Measurements from ENCODE around the gene DPY30.
A peak's percentile ranks its signal among the peaks of the same experiment; 100 is the strongest.
"Not testable (repeated sequence)": the region's sequence is repeated elsewhere in the genome, so short reads cannot be mapped to it uniquely, and the experiment has no call there.

DPY30 gene

DNA sequence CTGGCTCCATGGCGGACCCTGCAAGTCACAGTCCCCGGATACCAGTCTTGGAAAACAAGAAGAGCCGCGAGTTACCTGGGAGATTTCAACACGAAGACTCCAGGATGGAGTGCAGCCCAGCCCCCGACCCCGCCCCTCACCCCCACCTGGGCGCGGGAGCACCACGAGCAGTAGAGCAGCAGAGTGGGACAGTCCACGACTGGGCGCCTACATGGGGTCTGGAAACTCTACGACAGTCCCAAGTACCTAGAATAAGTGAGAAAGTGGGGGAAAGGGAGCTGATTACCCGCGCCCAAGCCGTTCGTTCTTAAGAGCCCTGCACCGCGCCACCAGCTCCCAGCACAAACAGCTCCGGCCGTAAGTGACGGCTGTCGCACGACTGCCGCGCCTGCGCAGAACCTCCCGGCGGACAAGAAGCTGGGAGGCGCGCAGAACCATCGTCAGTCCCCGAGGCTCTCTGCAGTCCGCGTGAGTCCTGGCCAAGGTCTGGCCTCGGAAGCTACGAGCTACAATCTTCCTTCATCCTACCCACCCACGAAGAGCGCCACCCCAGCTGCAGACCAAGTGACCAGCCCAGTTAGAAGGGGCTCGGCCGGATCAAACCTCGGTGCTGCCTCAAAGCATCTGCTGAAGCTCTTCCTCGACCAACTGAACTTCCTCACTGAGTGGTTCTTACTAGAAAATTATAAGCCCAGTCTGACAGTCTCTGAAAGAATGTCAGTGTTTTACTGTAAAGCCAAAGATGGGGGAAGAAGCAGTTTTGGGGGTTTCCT lies at the start of gene DPY30:
TSS of gene DPY30 (minus strand) at position 359 of the 773 bp plus-strand sequence. CDS start at position 10, 349 bp downstream.
- peak; percentile 77 for DNase-seq (ENCODE audit: low read depth, low spot score)

DNA sequence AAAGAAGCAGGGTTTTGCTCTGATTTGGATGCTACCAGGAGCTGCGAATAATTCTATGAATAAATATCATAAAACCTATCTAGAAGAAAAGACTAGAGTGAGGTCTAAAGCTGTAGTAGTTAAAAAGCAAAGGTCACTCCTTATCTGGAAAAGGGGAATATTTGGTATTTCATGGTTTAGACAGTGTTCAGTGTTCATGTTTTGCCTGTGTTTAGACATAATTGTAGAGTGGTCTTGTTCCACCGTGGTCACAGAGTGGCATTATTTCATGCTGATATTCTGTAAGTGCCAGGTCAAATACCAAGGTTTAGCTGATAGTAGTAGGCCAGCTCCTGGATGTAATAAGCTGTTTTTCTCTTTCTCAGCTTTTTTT lies 34.5 kb upstream of the DPY30 start:
- DNase-seq (ENCODE audit: low read depth, low spot score): no peak

DNA sequence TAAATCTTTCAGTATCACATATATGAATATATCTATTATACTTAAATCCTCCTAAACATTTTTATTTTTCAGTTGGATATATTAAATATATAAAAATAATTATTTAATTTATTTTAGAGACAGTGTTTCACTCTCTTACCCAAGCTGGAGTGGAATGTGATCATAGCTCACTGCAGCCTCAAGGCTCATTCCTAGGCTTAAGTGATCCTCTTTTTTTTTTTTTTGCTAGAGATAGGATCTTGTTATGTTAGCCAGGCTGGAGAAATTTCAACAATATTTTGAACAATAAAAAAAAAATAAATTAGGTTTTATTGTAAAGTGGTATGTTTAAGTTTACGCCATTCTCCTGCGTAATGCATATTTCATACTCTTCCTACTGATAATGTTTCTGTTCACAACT lies 27.9 kb upstream of the DPY30 start:
- DNase-seq (ENCODE audit: low read depth, low spot score): no peak

DNA sequence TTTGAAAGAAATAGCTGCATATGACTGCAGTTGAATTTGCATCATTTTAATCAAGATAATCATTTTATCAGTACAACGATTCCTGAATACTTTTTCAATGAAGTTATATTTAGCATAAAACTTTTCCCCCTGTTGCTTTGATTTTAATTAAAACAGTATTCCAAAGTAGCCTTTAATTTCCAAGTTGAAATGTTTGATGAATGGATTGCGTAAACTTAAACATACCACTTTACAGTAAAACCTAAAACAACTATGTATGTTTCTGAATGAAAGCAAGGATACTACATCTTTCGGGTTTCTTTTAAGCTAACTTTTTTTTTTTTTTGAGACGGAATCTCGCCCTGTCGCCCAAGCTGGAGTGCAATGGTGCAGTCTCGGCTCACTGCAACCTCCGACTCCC lies 25.1 kb upstream of the DPY30 start:
- DNase-seq (ENCODE audit: low read depth, low spot score): no peak

DNA sequence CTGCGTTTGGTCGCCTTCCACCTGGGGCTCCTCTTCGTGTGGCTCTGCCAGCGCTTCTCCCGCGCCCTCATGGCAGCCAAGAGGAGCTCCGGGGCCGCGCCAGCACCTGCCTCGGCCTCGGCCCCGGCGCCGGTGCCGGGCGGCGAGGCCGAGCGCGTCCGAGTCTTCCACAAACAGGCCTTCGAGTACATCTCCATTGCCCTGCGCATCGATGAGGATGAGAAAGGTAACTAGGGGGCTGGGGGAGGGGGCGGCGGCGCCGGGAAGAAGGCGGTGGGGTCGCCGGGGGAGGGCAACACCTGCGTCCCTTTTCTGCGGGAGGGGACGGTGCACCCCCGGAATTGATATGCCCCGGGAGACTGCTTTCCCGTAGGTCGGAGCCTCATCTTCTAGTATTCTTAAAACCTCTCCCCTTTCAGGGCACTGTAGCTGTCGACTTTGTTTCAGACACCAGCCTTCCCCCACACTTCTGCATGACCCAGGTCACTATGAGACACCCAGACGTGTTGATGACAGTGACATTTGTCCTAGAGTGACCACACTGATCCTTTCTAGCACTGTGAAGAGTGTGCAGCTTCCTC lies 24.5 kb upstream of the DPY30 start:
- no peak for DNase-seq (ENCODE audit: low read depth, low spot score)

DNA sequence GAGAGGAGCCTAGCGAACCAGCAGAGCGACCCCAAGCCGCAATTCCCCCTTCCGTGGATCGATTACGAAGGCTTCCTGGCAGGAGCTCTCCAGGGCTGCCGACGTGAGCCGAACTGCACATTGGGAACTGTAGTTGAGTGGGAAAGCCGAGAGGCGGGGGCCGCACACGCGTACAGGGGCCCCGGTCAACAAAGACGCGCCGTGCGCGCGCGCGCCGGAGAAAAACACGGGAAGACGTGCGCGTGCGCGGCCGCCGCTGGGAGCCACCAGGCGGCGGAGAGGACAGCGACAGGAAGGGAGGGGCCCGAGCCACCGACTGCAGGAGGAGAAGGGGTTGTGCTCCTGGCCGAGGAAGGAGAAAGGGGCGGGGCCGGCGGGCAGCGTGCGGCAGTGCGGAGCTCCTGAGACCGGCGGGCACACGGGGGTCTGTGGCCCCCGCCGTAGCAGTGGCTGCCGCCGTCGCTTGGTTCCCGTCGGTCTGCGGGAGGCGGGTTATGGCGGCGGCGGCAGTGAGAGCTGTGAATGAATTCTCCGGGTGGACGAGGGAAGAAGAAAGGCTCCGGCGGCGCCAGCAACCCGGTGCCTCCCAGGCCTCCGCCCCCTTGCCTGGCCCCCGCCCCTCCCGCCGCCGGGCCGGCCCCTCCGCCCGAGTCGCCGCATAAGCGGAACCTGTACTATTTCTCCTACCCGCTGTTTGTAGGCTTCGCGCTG lies 23.9 kb upstream of the DPY30 start, which contains the start of gene SPAST:
TSS of gene SPAST (plus strand) at position 247 of the 711 bp plus-strand sequence. CDS start at position 523, 276 bp downstream.
- peak; percentile 93 for DNase-seq (ENCODE audit: low read depth, low spot score)

DNA sequence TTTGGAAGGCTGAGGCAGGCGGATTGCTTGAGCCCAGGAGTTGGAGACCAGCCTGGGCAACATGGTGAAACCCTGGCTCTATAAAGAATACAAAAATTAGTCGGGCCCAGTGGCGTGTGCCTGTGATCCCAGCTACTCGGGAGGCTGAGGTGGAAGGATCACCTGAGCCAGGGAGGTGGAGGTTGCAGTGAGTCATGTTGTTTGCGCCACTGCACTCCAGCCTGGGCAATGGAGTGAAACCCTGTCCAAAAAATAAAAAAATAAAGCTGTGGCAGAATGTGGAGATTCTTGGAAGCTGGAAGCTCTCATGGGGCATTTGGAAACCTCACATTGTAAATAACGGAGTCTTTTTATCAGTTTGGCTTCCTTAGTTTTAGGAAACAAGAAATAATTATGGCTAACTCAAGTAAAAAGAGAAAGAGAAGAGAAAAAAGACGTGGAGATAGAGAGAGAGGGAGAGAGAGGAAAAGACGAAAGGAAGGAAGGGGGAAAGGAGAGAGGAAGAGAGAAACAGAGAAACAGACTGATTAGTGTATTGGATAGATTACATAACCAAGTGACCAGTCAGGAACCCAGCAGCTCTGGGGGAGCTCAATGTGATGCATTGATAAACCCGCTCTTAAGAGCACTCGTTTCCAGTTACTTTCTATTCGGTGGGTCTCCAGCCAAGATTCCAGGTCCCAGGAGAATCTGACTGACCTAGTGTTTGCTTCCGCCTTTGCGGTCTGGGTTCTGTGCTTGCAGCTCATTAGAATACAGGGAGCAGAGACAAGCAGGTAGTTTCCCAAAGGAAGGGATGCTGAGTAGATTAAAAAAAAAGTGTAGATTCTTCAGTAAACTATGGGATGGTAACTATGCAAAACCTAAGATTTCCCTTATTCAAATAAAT lies 22.6 kb upstream of the DPY30 start:
- DNase-seq (ENCODE audit: low read depth, low spot score): no peak

DNA sequence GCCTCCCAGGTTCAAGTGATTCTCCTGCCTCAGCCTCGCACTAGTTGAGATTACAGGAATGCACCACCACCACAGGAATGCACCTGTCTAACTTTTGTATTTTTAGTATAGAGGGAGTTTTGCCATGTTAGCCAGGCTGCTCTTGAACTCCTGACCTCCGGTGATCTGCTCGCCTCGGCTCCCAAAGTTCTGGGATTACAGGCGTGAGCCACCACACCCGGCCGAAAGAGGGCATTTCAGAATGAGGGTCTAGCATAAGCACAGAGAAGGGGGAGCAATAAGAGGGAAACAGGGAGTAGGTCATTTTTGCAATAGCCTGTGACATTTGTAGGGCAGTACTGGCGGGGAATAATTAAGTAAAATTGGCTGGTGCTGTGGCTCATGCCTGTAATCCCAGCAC lies 21.8 kb upstream of the DPY30 start:
- DNase-seq (ENCODE audit: low read depth, low spot score): no peak

DNA sequence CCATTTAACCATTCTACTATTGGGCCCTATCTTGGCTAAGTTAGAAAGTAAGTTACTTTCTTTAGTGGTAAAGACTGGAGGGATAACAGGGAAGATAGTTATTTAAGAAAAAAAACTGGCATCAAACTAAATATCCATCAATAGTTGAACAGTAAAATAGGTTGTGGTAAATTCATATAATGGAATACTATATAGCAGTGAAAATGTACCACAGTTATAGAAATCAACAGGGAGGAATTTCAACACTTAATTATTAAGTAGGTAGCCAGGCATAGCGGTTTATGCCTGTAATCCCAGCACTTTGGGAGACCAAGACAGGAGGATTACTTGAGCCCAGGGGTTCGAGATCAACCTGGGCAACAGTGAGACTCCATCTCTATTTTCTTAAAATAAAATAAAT lies 20.7 kb upstream of the DPY30 start:
- no peak for DNase-seq (ENCODE audit: low read depth, low spot score)

DNA sequence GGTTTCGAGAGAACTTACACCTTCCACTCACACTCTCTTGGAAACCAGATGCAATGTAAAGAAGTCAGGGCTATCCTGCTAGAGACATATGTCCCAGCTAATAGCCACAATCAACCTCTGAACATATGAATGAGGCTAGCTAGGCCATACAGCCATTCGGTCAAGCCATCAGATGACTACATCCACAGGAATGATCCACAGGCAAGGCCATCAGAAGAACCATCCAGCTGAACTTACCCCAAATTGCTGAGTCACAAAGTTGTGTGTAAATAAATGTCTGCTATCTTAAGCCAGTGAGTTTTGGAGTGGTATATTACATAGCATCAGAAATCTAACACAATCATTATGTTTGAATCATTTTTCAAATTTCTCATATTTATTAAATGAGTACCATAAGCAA lies 18.5 kb upstream of the DPY30 start:
- no peak for DNase-seq (ENCODE audit: low read depth, low spot score)

DNA sequence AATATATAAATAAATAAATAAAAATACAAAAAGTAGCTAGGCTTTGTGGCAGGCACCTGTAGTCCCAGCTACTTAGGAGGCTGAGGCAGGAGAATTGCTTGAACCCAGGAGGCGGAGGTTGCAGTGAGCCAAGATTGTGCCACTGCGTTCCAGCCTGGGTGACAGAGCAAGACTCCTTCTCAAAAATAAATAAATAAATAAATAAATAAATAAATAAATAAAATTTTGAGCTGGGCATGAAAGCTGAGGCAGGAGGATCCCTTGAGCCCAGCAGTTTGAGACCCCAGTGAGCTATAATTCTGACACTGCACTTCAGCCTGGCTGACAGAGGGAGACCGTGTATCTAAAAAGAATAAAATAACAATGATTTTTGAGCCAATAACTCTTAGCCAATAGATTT lies 15.0 kb upstream of the DPY30 start:
- DNase-seq (ENCODE audit: low read depth, low spot score): not testable (repeated sequence)

DNA sequence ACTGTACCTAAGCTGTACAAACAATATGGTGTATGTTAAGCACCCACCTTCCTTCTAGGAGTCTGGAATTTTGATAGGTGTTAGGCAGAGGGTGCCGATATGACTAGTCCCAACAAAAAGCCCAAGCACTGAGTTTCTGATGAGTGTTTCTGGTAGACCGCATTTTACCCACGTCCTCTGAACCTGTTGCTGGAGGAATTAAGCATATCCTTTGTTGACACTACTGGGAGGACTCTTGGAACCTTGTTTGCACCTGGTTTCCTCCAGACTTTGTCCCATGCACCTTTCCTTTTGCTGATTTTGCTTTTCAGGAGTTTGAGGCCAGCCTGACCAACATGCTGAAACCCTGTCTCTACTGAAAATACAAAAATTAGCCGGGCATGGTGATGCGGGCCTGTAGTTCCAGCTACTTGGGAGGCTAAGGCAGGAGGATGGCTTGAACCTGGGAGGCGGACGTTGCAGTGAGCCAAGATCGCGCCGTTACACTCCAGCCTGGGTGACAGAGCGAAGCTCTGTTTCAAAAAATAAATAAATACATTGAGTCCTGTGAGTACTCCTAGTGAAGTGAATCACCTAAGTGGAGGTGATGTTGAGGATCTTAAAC lies 12.3 kb upstream of the DPY30 start:
- DNase-seq (ENCODE audit: low read depth, low spot score): no peak

DNA sequence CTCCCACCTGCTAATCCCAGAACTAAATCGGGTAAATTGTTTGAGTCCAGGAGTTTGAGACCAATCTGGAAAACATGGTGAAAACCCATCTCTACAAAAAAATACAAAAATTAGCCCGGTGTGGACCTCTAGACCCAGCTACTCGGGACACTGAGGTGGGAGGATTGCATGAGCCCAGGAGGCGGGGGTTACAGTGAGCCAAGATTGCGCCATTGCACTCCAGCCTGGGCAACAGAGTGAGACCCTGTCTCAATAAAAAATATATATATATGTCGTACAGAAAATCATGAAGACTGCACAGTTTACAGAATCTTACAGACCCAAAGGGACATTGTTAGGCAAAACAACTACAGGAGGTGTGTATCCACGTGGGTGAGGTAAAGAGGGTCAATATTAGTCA lies 4.0 kb upstream of the DPY30 start:
- no peak for DNase-seq (ENCODE audit: low read depth, low spot score)

DNA sequence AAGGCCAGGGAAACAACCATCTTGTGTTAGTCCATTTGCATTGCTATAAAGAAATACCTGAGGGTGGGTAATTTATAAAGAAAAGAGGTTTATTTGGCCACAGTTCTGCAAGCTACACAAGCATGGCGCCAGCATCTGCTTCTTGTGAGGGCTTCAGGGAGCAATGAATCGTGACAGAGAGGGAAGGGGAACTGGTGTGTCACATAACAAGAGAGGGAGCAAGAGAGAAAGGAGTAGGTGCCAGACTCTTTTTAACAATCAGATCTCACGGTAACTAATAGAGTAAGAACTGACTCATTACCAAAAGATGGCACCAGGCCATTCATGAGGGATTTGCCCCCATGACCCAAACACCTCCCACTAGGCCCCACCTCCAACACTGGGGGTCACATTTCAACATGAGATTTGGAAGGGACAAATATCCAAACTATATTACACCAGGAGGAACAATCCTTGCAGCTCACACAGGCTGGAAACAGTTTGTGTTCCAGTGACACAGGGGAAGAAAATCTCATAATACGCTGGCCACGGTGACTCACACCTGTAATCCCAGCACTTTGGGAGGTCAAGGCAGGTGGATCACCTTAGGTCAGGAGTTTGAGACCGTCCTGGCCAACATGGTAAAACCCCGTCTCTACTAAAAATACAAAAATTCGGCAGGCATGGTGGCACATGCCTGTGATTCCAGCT lies 5.3 kb downstream of the DPY30 start:
- DNase-seq (ENCODE audit: low read depth, low spot score): not testable (repeated sequence)

DNA sequence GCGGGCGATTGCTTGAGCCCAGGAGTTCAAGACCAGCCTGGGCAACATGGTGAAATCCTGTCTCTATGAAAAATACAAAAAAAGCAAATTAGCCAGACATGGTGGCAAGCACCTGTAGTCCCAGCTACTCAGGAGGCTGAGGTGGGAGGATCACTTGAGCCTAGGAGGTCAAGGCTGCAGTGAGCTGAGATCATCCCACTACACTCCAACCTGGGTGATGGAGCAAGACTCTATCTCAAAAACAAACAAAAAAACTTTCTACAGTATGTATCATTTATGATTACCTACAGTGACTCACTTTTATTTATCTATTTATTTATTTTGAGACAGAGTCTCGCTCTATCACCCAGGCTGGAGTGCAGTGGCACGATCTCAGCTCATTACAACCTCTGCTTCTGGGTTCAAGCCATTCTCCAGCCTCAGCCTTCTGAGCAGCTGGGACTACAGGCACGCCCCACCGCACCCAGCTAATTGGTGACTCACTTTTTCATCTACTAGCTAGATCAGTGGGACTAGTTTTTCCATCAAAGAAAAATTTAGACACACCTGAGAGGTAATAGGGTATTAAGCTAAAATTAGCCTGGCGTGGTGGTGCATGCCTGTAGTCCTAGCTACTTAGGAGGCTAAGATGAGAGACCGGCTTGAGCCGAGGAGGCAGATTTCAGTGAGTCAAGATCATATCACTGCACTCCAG lies 20.7 kb downstream of the DPY30 start:
- not testable (repeated sequence) for DNase-seq (ENCODE audit: low read depth, low spot score)

DNA sequence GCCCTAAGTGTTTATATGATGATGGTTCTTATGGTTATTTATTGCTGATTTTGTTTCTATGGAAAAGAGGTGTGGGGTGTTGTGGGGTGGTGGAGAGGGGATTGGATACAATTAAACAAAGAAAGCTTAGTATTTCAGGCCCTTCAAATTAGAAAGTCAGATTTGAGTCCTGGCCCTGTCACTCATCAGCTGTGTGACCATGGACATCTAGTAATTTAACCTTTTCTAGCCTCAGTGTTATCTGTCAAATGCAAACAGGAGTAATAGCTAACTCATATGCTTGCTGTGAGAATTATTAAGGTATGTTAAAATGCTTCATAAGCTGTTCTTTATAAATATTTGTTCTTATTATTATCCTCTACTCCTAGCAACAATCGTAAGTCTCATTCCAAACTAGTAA lies 26.7 kb downstream of the DPY30 start:
- no peak for DNase-seq (ENCODE audit: low read depth, low spot score)

DNA sequence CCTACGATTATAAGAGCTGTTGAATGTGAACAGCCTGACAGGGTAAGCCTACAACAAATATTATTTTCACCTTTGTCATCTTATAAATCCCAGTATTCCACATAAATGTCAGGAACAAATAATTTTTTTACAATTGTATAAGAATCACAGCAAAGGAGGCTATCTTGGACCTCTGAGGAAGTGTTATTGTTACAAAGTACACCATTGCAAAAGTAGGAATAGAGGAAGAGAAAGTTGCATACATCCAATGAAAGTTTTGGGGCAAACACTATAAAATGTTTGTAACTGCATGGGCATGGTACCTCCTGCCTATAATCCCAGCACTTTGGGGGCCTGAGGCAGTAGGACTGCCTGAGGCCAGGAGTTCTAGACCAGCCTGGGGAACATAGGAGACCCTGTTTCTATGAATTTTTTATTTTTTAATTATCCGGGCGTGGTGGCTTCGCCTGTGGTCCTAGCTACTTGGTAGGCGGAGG lies 28.1 kb downstream of the DPY30 start:
- no peak for DNase-seq (ENCODE audit: low read depth, low spot score)

DNA sequence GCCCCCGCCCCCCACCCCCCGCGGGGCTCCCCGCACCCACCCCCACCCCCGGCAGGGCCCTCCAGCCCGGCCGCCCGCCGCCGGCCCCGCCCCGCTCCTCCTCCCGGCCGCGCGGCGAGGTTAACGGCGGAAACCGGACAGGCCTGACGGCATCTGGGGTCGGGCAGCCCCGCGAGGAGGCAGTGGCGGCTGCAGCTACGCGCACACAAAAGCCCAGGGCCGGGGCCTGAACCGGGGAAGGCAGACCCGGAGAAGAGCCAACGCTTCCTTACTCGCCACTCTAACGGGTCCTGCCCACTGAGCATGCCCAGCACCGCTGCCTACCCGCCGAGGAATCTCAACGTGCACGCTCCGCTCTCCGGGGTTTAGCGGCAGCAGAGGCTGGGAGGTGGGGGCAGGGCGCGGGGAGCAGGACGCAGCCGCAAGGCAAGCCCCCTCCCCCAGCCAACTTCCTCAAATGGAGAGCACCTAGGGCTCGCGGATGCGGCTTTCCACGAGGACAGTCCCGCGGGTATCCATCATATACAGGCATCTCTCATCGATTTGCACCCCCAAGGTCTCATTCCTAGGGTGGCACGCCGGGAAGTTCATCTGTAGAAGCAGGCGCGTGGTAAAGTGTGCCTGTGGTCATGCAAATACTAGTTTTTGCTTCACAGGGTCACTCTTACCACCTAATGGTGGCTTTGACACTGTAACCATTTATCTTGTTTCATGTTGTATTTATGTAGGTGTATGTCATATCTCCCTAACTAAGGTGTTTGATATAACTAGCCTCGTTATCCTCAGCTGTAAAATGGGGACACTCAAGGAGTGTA lies 28.7 kb downstream of the DPY30 start, which contains the start of gene MEMO1:
TSS of gene MEMO1 (minus strand) at position 339 of the 815 bp plus-strand sequence. CDS start 761 bp downstream, outside the sequence.
- peak; percentile 68 for DNase-seq (ENCODE audit: low read depth, low spot score)

DNA sequence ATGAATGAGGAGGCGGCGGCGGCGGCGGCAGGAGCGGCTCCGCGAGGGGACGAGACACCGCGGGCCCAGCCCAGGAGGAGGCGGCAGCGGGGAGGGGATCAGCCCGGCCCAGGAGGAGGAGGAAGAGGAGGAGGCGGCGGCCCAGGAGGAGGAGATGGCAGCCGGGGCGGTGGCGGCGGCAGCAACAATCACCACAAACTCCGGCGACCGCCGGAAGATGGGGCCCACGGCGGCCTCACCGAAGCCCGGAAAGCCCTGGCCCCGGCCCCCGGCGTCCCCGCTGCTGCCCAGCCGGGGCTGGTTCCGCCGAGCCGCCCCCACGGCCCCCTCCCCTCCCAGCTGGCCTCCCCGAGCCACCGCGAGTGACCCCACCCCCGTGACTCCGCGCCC lies 29.3 kb downstream of the DPY30 start:
- not testable (repeated sequence) for DNase-seq (ENCODE audit: low read depth, low spot score)
